HepG2 (cell line): ENCODE results near the gene TLE2. TPM values are rescaled to one million over a fixed set of nuclear protein-coding genes. Genes with fewer than 3 reads are reported as not detected.

Source experiments
- AGO1 ChIP-seq: fragments of 200-400 bp; formaldehyde crosslinking; IDR thresholded peaks from 2 replicates; pipeline ENCODE4 v1.6.1; 2017; ENCODE audit warnings: mild to moderate bottlenecking, low read depth, low read length, moderate library complexity; ENCODE audit not compliant: poor library complexity, severe bottlenecking
- ARID2 ChIP-seq: sonication (generic); formaldehyde crosslinking; IDR thresholded peaks from 2 replicates; pipeline ENCODE4 v1.8.1; 2022; ENCODE audit warnings: mild to moderate bottlenecking, missing genetic modification reagents, borderline replicate concordance
- FOXP1 ChIP-seq, 2 experiments: fragments of 450-650 bp in 1 of 2; IDR thresholded peaks; 2 replicates each; pipeline ENCODE4 v1.6.1; 2017 to 2018; ENCODE audit warnings: antibody characterized with exemption in 1 of 2
- HNRNPLL ChIP-seq: fragments of 200-400 bp; formaldehyde crosslinking; IDR thresholded peaks from 2 replicates; pipeline ENCODE4 v1.6.1; 2017; ENCODE audit warnings: mild to moderate bottlenecking, low read depth, low read length; ENCODE audit not compliant: poor library complexity, severe bottlenecking
- JUNB ChIP-seq: sonication (generic); formaldehyde crosslinking; IDR thresholded peaks from 2 replicates; pipeline ENCODE4 v1.8.0; 2022; ENCODE audit warnings: missing genetic modification reagents, mild to moderate bottlenecking, borderline replicate concordance
- MIXL1 ChIP-seq: IDR thresholded peaks from 2 replicates; pipeline ENCODE4 v1.6.1; 2016
- NR2C2 ChIP-seq: sonication (generic); formaldehyde crosslinking; IDR thresholded peaks from 2 replicates; pipeline ENCODE4 v1.4.0; 2020; ENCODE audit warnings: missing genetic modification reagents, mild to moderate bottlenecking, moderate library complexity, borderline replicate concordance
- PITX1 ChIP-seq: sonication (generic); formaldehyde crosslinking; IDR thresholded peaks from 2 replicates; pipeline ENCODE4 v1.5.1; 2020; ENCODE audit warnings: mild to moderate bottlenecking, missing genetic modification reagents
- POLR2A ChIP-seq, 2 experiments: IDR thresholded peaks; 2 replicates each; pipeline ENCODE4 v1.6.1; 2011; ENCODE audit warnings: low read depth in 2 of 2, low read length in 2 of 2, mild to moderate bottlenecking in 1 of 2, moderate library complexity in 1 of 2; ENCODE audit not compliant: insufficient read depth in 1 of 2
- SKI ChIP-seq: fragments of 450-650 bp; IDR thresholded peaks from one replicate; pipeline ENCODE4 v1.6.1; 2018; ENCODE audit warnings: mild to moderate bottlenecking; ENCODE audit not compliant: partially characterized antibody
- TCF12 ChIP-seq, 2 experiments: fragments of 450-650 bp in 1 of 2; sonication (generic) in 1 of 2; formaldehyde crosslinking in 1 of 2; IDR thresholded peaks; 2 replicates each; pipeline versions ENCODE4 v1.6.1 to v1.8.0; 2017 to 2022; ENCODE audit warnings: antibody characterized with exemption in 1 of 2, mild to moderate bottlenecking in 1 of 2, missing genetic modification reagents in 1 of 2, moderate library complexity in 1 of 2
- TRIM24 ChIP-seq: sonication (generic); formaldehyde crosslinking; IDR thresholded peaks from 2 replicates; pipeline ENCODE4 v1.8.0; 2022; ENCODE audit warnings: mild to moderate bottlenecking, missing genetic modification reagents
- ZBTB20 ChIP-seq: sonication (generic); formaldehyde crosslinking; IDR thresholded peaks from 2 replicates; pipeline ENCODE4 v1.8.1; 2023; ENCODE audit warnings: missing genetic modification reagents, low read depth, mild to moderate bottlenecking, borderline replicate concordance
- ZFX ChIP-seq: sonication (generic); formaldehyde crosslinking; IDR thresholded peaks from 2 replicates; pipeline ENCODE4 v1.4.0; 2020; ENCODE audit warnings: mild to moderate bottlenecking, low read depth, missing genetic modification reagents, moderate library complexity
- ZNF256 ChIP-seq: sonication (generic); formaldehyde crosslinking; conservative IDR thresholded peaks from 2 replicates; pipeline ENCODE4 v1.4.0; 2020; ENCODE audit warnings: missing genetic modification reagents
- ZNF614 ChIP-seq: IDR thresholded peaks from 2 replicates; pipeline ENCODE4 v1.6.1; 2018; ENCODE audit warnings: missing biosample characterization, missing genetic modification reagents, inconsistent platforms, borderline replicate concordance
- ZSCAN25 ChIP-seq: sonication (generic); formaldehyde crosslinking; IDR thresholded peaks from 2 replicates; pipeline ENCODE4 v1.8.0; 2022; ENCODE audit warnings: mild to moderate bottlenecking, missing genetic modification reagents
- polyA plus RNA-seq, 8 experiments: library from polyadenylated mRNA; depleted of rRNA in 3 of 8; stranded (reverse) in 7 of 8; unstranded in 1 of 8; fragments of >200 nt; fragmentation: Illumina TruSeq in 4 of 8; extraction: Trizol in 4 of 8; gene quantifications; 2 replicates each; pipeline versions ENCODE4 v1.2.1 to v1.2.3, GENCODE V29; 2011 to 2016; ENCODE audit warnings: low read depth in 4 of 8, missing spikeins in 1 of 8, mixed read lengths in 1 of 8; ENCODE audit not compliant: insufficient read depth in 1 of 8
- total RNA-seq, 5 experiments: library from RNA; depleted of rRNA; stranded (reverse); fragments of >200 nt; fragmentation: Illumina TruSeq; extraction: Trizol; gene quantifications; 2 replicates each; pipeline ENCODE4 v1.2.3, GENCODE V29; 2016; ENCODE audit warnings: low read depth in 1 of 5
- TF ChIP-seq, protein P1 (sequence below): sonication (generic); formaldehyde crosslinking; IDR thresholded peaks from 2 replicates; pipeline ENCODE4 v1.5.1; 2020; ENCODE audit warnings: missing genetic modification reagents, mild to moderate bottlenecking, borderline replicate concordance
- TF ChIP-seq, protein P2 (sequence below): sonication (generic); formaldehyde crosslinking; IDR thresholded peaks from 2 replicates; pipeline ENCODE4 v1.8.0; 2022; ENCODE audit warnings: low read depth, missing genetic modification reagents
- TF ChIP-seq, protein P3 (sequence below): sonication (generic); formaldehyde crosslinking; IDR thresholded peaks from 2 replicates; pipeline ENCODE4 v1.8.1; 2023; ENCODE audit warnings: mild to moderate bottlenecking, missing genetic modification reagents
- TF ChIP-seq, protein P4 (sequence below): IDR thresholded peaks from 2 replicates; pipeline ENCODE4 v1.6.1; 2018; ENCODE audit warnings: missing genetic modification reagents, mild to moderate bottlenecking, missing compliant biosample characterization
- TF ChIP-seq, protein P5 (sequence below), 2 experiments: fragments of 450-650 bp in 1 of 2; sonication (generic) in 1 of 2; formaldehyde crosslinking; IDR thresholded peaks; 2 replicates each; pipeline versions ENCODE4 v1.5.0 to v1.8.0; 2020 to 2022; ENCODE audit warnings: mild to moderate bottlenecking in 1 of 2, missing genetic modification reagents in 1 of 2

The TLE2 gene
- total and polyA plus RNA-seq, 2 of the 13 experiments (the other 11 are each of a cell fraction or from before 2014, with no cell fraction given), result 0.07 to 0.81 TPM

DNA sequence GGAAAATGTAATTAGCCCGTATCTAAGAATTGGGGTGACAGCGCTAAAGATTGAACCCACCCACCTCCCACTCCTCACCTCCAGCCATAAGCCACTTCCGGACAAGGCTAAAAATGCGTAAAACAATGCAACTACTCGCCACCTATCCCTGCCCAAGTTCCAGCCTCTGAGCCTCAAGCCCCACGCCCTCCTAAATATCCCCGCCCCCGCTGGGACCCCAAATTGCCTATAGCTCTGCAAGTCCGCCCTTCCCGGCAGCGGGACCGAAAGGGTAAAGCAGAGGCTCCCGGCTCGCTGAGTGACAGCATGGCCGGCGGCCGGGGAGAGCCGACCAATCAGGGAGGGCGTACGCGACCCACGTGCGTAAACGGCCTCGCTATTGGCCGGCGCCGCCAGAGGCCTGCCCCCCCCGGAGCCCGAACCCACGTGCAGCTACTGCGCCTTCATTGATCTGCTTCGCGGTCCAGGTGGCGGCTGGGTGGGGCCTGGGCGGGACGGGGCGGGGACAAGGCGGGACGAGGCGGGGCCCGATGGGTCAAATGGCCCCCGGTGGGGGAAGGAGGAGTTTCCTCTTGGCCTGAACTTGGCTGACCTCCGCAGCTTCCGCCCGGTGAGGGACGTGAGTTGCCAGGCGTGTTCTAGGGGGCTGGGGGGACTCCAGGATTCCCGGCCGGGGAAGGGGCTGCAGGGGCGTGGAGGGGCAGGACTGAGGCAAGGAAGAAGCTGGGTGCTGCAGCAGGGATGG, 51.9 kb downstream of the TLE2 start, which contains the start of gene TLE6 (continued):
- peak; percentile 14 for TF ChIP-seq SKI
- TF ChIP-seq AGO1, result peak; percentile 29
- TF ChIP-seq, protein P1, sequence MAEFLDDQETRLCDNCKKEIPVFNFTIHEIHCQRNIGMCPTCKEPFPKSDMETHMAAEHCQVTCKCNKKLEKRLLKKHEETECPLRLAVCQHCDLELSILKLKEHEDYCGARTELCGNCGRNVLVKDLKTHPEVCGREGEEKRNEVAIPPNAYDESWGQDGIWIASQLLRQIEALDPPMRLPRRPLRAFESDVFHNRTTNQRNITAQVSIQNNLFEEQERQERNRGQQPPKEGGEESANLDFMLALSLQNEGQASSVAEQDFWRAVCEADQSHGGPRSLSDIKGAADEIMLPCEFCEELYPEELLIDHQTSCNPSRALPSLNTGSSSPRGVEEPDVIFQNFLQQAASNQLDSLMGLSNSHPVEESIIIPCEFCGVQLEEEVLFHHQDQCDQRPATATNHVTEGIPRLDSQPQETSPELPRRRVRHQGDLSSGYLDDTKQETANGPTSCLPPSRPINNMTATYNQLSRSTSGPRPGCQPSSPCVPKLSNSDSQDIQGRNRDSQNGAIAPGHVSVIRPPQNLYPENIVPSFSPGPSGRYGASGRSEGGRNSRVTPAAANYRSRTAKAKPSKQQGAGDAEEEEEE (CRISPR knock-in tag), result peak; percentile 24; the same call in 1 of the 2 replicates
- TF ChIP-seq, protein P2, sequence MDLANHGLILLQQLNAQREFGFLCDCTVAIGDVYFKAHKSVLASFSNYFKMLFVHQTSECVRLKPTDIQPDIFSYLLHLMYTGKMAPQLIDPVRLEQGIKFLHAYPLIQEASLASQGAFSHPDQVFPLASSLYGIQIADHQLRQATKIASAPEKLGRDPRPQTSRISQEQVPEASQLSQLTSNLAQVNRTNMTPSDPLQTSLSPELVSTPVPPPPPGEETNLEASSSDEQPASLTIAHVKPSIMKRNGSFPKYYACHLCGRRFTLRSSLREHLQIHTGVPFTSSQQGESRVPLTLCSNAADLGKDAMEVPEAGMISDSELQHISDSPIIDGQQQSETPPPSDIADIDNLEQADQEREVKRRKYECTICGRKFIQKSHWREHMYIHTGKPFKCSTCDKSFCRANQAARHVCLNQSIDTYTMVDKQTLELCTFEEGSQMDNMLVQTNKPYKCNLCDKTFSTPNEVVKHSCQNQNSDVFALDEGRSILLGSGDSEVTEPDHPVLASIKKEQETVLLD (CRISPR knock-in tag), result 0 out of 2 replicates have a peak, but pooled peaks have one; percentile 54
- peak; percentile 88 for TF ChIP-seq NR2C2 (CRISPR knock-in tag)
- TF ChIP-seq ZNF614 (CRISPR knock-in tag), result 0 out of 2 replicates have a peak, but pooled peaks have one; percentile 39
- TF ChIP-seq ZFX (CRISPR knock-in tag), result peak; percentile 59
- TF ChIP-seq MIXL1 (CRISPR knock-in tag), result no peak
- TF ChIP-seq ZNF256, result no peak
- TF ChIP-seq TRIM24 (CRISPR knock-in tag), result no peak
- no peak for TF ChIP-seq TCF12 (IDR thresholded peaks at IDR 0.05)
- TF ChIP-seq TCF12 (CRISPR knock-in tag; IDR thresholded peaks at IDR 0.05), result peak; percentile 91
- TF ChIP-seq, protein P3, sequence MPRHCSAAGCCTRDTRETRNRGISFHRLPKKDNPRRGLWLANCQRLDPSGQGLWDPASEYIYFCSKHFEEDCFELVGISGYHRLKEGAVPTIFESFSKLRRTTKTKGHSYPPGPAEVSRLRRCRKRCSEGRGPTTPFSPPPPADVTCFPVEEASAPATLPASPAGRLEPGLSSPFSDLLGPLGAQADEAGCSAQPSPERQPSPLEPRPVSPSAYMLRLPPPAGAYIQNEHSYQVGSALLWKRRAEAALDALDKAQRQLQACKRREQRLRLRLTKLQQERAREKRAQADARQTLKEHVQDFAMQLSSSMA (CRISPR knock-in tag), result 0 out of 2 replicates have a peak, but pooled peaks have one; percentile 50
- TF ChIP-seq, protein P4, sequence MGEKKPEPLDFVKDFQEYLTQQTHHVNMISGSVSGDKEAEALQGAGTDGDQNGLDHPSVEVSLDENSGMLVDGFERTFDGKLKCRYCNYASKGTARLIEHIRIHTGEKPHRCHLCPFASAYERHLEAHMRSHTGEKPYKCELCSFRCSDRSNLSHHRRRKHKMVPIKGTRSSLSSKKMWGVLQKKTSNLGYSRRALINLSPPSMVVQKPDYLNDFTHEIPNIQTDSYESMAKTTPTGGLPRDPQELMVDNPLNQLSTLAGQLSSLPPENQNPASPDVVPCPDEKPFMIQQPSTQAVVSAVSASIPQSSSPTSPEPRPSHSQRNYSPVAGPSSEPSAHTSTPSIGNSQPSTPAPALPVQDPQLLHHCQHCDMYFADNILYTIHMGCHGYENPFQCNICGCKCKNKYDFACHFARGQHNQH (CRISPR knock-in tag), result peak; percentile 44; the same call in 1 of the 2 replicates
- peak; percentile 29; the same call in 1 of the 2 replicates for TF ChIP-seq ZBTB20 (CRISPR knock-in tag)
- TF ChIP-seq HNRNPLL, result peak; percentile 43
- TF ChIP-seq PITX1 (CRISPR knock-in tag), result no peak; the same call in 1 of the 2 replicates
- TF ChIP-seq FOXP1 (IDR thresholded peaks at IDR 0.05), result no peak
- peak; percentile 46 for TF ChIP-seq FOXP1 (CRISPR knock-in tag; IDR thresholded peaks at IDR 0.05)
- TF ChIP-seq ZSCAN25 (CRISPR knock-in tag), result peak; percentile 52; the same call in 1 of the 2 replicates
- TF ChIP-seq ARID2 (CRISPR knock-in tag), result no peak
- peak in 1 of 2 experiments; percentile 39; a peak in 1 of 4 replicates for TF ChIP-seq POLR2A (IDR thresholded peaks at IDR 0.05; ENCODE audit: insufficient read depth in 1 of 2, low read depth in 2 of 2, low read length in 2 of 2)
- TF ChIP-seq, protein P5, sequence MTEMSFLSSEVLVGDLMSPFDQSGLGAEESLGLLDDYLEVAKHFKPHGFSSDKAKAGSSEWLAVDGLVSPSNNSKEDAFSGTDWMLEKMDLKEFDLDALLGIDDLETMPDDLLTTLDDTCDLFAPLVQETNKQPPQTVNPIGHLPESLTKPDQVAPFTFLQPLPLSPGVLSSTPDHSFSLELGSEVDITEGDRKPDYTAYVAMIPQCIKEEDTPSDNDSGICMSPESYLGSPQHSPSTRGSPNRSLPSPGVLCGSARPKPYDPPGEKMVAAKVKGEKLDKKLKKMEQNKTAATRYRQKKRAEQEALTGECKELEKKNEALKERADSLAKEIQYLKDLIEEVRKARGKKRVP (CRISPR knock-in tag; IDR thresholded peaks at IDR 0.05), result 0 out of 4 replicates have a peak, but pooled peaks of 1 of the 2 experiments have one; percentile 29
- TF ChIP-seq JUNB (CRISPR knock-in tag), result no peak
